ENCODE data around the gene FANK1.

DNA sequence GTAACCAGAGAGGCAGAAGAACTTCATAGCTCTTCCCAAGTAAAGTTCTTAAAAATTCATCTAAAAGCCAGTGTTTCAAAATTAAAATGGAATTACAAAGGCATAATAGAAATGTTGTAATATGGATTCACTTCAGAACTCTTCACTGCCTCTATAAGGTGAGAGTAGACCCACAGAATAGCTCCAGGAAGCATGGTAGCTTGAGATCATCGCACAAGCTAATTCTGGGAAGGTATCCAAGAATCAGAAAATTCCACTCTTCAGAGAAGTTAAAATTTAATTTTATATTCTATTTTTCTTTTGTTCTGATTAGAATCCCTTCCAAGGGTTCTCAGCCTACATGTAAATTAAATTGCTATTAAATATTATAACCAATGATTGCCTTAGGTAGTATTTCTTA, 13.8 kb upstream of the FANK1 start:
- TF ChIP-seq POLR2A (IDR thresholded peaks at IDR 0.05), result no peak
- TF ChIP-seq, protein P1, sequence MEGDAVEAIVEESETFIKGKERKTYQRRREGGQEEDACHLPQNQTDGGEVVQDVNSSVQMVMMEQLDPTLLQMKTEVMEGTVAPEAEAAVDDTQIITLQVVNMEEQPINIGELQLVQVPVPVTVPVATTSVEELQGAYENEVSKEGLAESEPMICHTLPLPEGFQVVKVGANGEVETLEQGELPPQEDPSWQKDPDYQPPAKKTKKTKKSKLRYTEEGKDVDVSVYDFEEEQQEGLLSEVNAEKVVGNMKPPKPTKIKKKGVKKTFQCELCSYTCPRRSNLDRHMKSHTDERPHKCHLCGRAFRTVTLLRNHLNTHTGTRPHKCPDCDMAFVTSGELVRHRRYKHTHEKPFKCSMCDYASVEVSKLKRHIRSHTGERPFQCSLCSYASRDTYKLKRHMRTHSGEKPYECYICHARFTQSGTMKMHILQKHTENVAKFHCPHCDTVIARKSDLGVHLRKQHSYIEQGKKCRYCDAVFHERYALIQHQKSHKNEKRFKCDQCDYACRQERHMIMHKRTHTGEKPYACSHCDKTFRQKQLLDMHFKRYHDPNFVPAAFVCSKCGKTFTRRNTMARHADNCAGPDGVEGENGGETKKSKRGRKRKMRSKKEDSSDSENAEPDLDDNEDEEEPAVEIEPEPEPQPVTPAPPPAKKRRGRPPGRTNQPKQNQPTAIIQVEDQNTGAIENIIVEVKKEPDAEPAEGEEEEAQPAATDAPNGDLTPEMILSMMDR (IDR thresholded peaks at IDR 0.05), result no peak

Measured in uterus (tissue), 2 donors.